ENCODE data around the gene JPH3.
"Not testable (repeated sequence)": the region's sequence is repeated elsewhere in the genome, so short reads cannot be mapped to it uniquely, and the experiment has no call there.

The JPH3 gene

GRCh38 chr16:87722590-87723225, 120.4 kb downstream of the JPH3 start:
- no peak for DNase-seq

- peak; percentile 98 for DNase-seq
These were observed 120.9 kb downstream of the JPH3 start for GRCh38 chr16:87723226-87723623.

GRCh38 chr16:87724490-87725291, 122.4 kb downstream of the JPH3 start:
- DNase-seq: no peak

DNA sequence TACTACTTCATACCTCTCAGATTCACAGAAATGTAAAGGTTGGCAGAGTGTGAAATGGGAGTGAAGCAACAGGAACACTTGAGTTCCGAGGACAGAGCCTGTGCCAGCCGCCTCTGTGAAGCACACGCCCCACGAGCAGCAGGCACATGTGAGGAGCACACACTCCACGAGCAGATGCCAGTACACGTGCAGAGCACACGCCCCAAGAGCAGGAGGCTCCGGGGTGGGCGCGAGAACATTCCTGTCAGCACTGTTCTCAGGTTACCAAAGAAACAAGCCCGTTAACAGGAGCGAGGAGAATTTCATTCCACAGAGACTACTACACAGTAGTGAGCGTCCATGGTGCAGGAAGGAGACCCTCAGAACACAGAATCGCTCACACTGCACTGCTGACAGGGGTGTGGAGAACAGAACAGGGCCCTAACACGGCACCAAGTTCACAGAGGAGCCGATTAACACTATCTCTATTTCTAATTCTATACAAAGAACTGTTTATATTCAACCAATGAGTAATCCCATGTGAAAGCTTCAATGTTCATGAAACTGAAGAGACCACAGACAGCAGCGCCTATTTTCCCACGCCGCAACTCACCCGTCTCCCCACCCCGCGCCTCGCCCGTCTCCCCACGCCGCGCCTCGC, 123.4 kb downstream of the JPH3 start:
- peak; percentile 62 for DNase-seq

- DNase-seq: not testable (repeated sequence)
These were observed 124.3 kb downstream of the JPH3 start for GRCh38 chr16:87726577-87726976.

DNA sequence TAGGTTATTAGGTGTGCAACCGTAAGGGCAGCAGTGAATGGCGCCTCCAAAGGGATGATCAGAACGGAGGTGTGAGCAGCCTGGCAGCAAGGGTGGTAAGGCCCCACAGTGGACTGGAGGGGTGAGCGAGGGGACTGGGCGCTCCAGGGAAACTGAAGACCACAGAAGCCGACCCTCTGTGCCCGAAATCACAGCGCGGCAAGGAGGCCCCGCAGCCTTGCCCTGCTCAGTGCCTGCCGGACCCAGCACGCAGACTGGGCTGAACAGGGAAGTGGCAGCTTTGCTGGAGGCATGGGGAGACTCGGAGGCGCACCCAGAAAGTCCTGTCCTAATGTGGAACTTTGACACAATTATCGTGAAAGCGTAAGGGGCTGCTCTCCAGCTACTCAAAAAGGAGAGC, 125.0 kb downstream of the JPH3 start:
- DNase-seq: no peak

- DNase-seq: no peak
These were observed 125.7 kb downstream of the JPH3 start for GRCh38 chr16:87728026-87728425.

DNA sequence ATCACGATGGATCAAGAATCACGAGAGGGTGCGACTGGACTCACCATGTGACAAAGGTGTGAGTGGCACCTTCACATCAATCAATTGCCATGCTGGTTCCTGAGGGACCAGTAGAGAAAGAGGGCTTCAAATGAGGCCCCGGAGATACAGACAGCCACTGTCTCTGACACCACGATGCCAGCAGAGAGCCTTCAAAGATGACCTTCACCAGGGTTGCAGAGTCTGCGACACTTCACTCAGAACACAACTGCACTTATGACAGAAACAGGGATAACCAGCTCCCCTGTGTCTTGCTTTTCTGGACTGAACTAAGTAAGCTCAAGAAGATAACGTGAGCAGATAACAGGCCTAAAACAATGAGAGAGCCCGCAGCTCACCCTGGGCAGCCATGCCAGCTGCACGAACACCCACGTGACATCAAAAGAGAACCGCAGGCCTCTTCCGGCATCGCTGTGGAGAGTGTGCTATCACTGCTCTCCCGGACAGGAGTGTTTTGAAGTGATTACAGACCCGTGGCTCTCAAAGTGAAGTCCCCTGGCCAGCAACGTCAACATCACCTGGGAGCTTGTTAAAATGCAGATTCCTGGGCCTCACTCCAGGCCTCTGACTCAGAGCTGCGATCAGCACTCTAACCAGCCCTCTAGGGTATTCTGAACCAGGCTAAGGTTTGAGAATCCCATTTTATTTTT, 127.1 kb downstream of the JPH3 start:
- no peak for DNase-seq

DNA sequence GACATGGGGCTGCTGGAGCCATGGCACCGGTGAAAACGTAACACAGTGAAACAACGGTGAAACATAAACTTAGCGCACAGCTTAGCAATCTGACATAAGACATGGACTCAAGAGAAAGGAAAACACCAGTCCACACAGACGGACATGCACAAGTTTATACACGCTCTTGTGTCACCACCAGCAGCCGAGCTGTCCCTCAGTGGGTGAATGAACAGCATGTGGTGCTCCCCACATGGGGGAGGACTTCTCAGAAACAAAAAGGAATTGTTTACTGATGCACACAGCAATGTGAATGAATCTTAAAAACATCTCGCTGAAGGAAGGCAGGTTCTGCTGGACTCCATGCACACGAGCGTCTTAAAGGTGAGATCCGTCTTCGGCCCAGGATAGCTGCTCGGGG, 129.3 kb downstream of the JPH3 start:
- DNase-seq: no peak

DNA sequence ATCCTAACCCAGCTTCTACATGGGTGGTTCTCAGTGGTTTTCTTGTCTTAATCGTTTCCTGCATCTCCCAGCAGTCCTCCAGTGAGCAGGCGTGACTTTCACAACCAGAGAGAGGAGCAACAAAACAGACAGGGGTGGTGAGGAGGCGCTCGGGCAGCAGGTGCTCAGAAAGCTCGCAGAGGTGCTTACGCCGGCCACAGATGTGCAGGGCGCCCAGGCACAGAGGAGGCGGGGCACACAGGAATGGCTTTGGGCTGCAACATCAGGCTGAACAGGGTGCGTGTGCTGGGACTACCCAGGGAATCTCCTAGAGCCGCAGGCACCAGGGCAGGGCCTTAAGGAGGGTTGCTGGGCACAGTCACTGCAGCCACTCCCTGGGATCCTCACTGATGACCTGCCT, 130.9 kb downstream of the JPH3 start:
- DNase-seq: peak; percentile 48

- DNase-seq: no peak
These were observed 132.3 kb downstream of the JPH3 start for GRCh38 chr16:87734644-87735043.

GRCh38 chr16:87735270-87736007, 133.1 kb downstream of the JPH3 start:
- DNase-seq: no peak

GRCh38 chr16:87736008-87736382, 133.7 kb downstream of the JPH3 start:
- no peak for DNase-seq

- no peak for DNase-seq
These were observed 137.5 kb downstream of the JPH3 start for GRCh38 chr16:87739801-87740200.

DNA sequence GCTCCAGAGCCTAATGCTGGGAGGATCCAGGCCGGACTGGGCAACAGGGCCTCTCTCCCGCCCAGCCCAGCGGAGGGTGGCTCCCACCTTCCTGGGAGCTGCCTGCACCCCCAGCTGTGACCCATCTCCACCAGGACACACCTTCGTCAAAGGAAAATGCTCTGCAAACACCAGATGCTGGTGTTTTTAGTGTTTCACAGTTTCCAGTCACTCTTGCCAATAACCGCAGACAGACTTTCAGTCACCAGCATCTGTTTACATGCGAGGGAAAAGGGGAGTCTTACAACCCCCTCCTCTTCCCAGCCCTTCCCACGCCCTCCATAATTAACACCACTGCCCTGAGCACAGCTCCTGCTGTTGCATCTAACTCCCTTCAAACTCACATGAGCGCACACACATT, 138.1 kb downstream of the JPH3 start:
- peak; percentile 98 for DNase-seq

DNA sequence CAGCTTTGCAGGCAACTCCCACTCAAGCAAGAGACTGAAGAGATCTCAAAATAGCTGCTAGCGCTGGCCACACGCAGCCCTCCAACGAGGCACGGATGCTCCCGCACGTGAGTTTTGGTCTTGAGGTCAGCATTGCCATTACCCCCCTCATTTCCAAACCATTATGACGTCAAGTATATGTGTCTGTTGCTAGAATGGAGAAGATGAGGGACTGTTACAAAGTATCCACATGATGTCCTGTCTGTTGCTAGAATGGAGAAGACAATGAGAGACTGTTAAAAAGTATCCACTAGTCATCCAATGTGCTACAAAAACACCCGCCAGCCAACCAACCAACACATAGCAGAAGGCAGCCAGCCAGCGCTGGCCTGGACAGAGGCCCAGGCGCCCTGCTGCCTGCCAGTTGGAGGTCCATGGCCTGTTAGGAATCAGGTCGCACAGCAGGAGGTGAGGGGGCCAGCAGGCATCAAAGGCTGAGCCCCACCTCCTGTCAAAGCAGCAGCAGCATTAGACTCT, 138.7 kb downstream of the JPH3 start:
- peak; percentile 67 for DNase-seq

DNA sequence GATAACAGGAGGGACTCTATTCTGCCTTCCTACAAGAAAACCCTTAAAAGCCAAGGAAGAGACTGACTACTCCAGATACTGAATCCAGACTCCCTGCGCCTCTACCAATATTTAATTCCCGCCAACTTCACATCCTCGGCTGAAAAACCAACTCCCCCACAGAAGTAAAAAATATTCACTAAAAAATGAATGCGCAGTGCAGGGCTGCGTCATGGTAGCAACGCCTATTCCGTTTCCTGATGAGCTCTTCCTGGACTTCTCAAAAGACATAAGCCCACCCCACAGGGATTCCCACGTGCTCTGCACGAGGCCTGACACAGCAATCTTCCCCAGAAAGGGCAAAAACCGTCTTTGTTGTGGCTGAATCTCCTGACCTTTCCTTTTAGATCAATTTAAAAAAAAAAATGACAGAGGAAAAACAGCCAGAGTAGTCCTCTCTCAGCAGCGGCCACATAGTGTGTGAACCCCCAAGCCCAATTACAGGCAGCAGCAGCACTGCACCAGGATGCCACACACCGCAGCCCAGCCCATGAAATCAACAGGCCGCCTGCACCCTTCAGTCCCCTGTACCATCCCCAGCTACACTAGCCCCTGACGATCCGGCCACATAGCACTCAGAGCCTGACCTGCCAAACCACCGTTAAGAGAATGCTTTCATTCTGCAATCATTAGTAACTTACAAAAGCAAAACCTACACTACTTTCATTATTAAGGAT, 139.6 kb downstream of the JPH3 start:
- DNase-seq: no peak

GRCh38 chr16:87742781-87743490, 140.6 kb downstream of the JPH3 start:
- peak; percentile 3 for DNase-seq

DNA sequence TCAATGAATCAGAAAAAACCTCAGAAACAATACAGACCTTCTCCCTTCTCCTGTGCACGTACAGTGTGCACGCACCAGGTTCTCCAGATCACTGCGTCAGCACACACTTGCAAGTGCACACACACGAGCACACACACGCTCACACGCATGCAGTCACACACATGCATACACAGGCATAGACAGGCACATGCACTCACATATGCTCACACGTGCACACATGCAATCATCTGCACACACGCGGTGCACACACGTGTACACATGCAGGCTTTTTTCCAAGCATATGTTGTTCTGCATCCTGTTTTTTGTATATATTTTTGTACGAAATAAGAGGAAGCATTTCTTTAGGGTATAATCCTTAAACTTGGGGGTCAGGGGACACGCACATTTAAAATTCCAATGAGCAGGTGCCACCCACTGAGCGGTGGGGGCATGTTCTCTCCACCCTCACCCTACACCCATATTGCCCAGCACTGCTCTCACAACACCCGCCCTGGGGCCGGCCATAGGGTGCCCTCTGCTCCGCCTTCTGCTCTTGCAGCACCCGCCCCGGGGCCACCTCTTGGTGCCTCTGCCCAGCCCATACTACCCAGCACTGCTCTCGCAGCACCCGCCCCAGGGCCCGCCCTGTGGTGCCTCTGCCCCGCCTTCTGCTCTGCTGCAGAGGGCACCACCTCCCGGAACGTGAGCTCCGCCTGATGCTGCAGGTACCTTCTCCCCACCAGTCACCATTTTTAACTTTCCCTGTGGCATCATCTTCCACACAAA, 142.6 kb downstream of the JPH3 start:
- no peak for DNase-seq

- no peak for DNase-seq
These were observed 143.9 kb downstream of the JPH3 start for GRCh38 chr16:87746178-87746577.
